ENCODE results near the gene AGBL4. TPM values are rescaled to one million over a fixed set of nuclear protein-coding genes. Genes with fewer than 3 reads are reported as not detected.

AGBL4 gene
- total RNA-seq, 6 experiments from 2014 or later = not detected

DNA sequence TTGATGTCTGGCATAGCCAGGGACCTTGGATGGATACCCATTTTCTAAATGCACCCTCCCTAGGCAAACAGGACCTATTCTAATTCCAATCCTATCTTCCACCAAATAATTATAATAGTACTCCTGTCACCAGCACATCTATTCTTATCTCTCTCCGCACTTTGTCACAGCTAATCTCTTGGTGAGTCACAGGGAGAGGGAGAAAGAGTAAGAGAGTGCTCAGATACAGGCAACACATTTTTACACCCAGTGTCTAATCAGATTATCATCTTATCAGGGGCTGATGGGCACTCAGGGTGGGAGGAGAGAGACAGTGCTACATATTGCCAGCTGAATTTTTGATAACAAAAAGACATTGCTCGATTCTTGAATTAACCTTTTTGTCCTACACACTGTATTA is 972.1 kb downstream of the AGBL4 start:
- DNase-seq = no peak
- no peaks in the 10 kb centered on the region; the same call in 1 of the 2 replicates for H3K27me3 Mint-ChIP-seq (ENCODE audit: insufficient read depth)
- no peaks in the 10 kb centered on the region for H3K4me1 Mint-ChIP-seq (ENCODE audit: low read depth)
- no peaks in the 10 kb centered on the region for H3K36me3 Mint-ChIP-seq (ENCODE audit: low read depth)
- no peak overlapping the region for H3K27ac Mint-ChIP-seq
- no peak overlapping the region for H3K4me3 Mint-ChIP-seq
- peaks cover 45% of the 10 kb centered on the region for H3K9me3 Mint-ChIP-seq
- TF ChIP-seq, protein P1, sequence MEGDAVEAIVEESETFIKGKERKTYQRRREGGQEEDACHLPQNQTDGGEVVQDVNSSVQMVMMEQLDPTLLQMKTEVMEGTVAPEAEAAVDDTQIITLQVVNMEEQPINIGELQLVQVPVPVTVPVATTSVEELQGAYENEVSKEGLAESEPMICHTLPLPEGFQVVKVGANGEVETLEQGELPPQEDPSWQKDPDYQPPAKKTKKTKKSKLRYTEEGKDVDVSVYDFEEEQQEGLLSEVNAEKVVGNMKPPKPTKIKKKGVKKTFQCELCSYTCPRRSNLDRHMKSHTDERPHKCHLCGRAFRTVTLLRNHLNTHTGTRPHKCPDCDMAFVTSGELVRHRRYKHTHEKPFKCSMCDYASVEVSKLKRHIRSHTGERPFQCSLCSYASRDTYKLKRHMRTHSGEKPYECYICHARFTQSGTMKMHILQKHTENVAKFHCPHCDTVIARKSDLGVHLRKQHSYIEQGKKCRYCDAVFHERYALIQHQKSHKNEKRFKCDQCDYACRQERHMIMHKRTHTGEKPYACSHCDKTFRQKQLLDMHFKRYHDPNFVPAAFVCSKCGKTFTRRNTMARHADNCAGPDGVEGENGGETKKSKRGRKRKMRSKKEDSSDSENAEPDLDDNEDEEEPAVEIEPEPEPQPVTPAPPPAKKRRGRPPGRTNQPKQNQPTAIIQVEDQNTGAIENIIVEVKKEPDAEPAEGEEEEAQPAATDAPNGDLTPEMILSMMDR (IDR thresholded peaks at IDR 0.05) = no peak

DNA sequence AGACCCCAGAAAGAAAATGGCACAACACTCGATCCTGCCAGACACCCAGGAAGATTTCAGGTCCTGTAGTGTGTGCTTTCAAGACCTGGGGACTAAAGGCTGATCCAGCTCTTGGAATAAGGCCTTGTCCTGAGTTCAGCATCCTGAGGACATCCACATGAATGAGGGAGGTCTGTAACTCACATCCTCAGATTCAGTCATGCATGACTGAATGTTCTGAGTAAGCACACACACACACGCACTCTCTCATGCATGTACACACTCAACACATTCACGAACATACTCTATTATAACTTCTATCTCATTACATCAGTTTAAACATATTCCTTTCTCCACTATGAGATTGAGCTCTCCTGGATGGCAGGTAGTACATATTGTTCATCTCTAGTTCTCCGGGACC is 973.7 kb downstream of the AGBL4 start:
- Mint-ChIP-seq H3K27ac (no peak overlapping the region), H3K4me3 (no peak overlapping the region), H3K36me3 (ENCODE audit: low read depth) (no peaks in the 10 kb centered on the region), H3K4me1 (ENCODE audit: low read depth) (no peaks in the 10 kb centered on the region), H3K9me3 (peaks cover 47% of the 10 kb centered on the region), H3K27me3 (ENCODE audit: insufficient read depth) (no peaks in the 10 kb centered on the region; the same call in 1 of the 2 replicates)
- DNase-seq = no peak
- TF ChIP-seq, protein P1 (IDR thresholded peaks at IDR 0.05) = no peak

DNA sequence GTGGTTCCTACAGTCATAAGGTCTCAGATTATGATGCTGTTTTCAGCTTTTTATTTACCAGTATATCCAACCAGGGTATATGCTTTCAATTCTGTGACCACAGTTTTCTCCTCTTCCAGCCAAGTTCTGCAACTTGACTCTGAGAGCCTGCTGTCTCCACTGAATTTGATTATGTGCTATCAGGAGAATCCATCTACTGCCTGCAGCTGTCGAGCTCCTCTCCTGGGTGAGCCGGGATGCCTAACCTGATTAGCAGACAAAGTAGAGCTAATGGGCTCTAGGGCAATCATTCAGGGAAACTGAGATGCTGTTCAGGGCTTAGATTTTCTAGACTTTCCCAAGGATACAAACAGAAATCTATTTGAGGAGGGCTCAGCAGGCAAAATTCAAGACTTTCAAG is 975.6 kb downstream of the AGBL4 start:
- no peaks in the 10 kb centered on the region for H3K4me1 Mint-ChIP-seq (ENCODE audit: low read depth)
- no peaks in the 10 kb centered on the region for H3K36me3 Mint-ChIP-seq (ENCODE audit: low read depth)
- TF ChIP-seq, protein P1 (IDR thresholded peaks at IDR 0.05) = no peak
- H3K27me3 Mint-ChIP-seq (ENCODE audit: insufficient read depth) = no peaks in the 10 kb centered on the region; the same call in 1 of the 2 replicates
- DNase-seq = no peak
- no peak overlapping the region for H3K27ac Mint-ChIP-seq
- H3K9me3 Mint-ChIP-seq = peaks cover 61% of the 10 kb centered on the region
- H3K4me3 Mint-ChIP-seq = no peak overlapping the region

DNA sequence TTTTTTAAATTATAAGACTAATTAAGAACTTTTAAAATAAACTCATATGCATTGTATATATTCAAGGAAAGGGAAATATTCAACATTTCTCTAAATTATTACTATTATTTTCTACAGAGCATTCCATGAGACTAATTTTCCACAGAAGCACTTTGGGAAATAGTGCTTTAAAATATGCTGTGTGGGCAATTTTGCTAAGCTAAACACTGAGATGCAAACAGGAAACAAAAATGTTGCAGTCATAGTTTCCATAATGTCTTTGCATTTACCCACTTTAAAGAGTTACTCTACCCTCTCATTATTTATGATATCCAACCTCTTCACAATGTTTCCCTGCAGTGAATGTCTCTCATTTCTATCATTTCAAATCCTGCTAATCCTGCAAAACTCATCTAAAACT is 977.4 kb downstream of the AGBL4 start:
- Mint-ChIP-seq H3K27me3 (ENCODE audit: insufficient read depth) (no peaks in the 10 kb centered on the region; the same call in 1 of the 2 replicates), H3K4me1 (ENCODE audit: low read depth) (no peaks in the 10 kb centered on the region), H3K9me3 (peaks cover 60% of the 10 kb centered on the region), H3K27ac (no peak overlapping the region), H3K4me3 (no peak overlapping the region), H3K36me3 (ENCODE audit: low read depth) (no peaks in the 10 kb centered on the region)
- no peak for DNase-seq
- TF ChIP-seq, protein P1 (IDR thresholded peaks at IDR 0.05) = no peak

DNA sequence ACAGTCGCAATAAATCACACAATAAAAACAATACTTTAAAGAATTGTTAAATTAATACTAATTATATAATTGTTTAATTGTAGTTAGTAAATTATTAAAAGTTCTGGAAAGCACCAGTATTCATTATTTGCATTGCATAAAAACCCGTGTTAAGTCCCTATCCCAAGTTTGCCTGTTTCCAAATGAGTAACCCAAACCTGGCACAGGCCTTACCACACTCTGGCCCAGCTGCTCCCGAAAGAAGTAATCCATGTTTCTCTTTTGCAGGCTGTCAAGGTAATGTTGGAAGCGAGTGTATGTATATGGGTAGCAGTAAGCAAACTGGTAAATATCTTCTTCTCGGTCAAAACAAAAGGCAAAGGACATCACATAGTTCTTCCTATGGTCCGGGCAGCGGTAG is 978.4 kb downstream of the AGBL4 start:
- Mint-ChIP-seq H3K27me3 (ENCODE audit: insufficient read depth) (no peaks in the 10 kb centered on the region; the same call in 1 of the 2 replicates), H3K27ac (no peak overlapping the region), H3K4me3 (no peak overlapping the region), H3K36me3 (ENCODE audit: low read depth) (no peaks in the 10 kb centered on the region), H3K4me1 (ENCODE audit: low read depth) (no peaks in the 10 kb centered on the region), H3K9me3 (peaks cover 54% of the 10 kb centered on the region)
- no peak for DNase-seq
- TF ChIP-seq, protein P1 (IDR thresholded peaks at IDR 0.05) = no peak

DNA sequence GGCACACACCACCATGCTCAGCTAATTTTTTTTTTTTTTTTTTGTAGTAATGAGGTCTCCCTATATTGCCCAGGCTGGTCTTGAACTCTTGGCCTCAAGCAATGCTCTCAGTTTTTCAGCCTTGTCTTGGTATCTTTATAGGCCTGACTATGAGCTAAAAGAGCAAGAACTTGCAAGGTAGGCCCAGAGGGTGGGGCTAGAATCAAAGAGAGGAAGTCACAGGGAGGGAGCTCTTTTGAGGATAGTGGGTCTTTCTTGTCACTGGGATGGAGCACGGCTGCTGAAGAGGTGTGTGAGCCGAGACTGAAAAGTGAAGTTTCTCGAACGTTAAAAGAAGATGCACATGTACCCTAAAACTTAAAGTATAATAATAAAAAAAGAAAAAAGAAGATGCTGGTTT is 987.1 kb downstream of the AGBL4 start:
- Mint-ChIP-seq H3K27ac (no peak overlapping the region), H3K4me3 (no peak overlapping the region), H3K36me3 (ENCODE audit: low read depth) (no peaks in the 10 kb centered on the region), H3K9me3 (peaks cover 51% of the 10 kb centered on the region), H3K4me1 (ENCODE audit: low read depth) (no peaks in the 10 kb centered on the region), H3K27me3 (ENCODE audit: insufficient read depth) (no peaks in the 10 kb centered on the region)
- DNase-seq = no peak
- TF ChIP-seq, protein P1 (IDR thresholded peaks at IDR 0.05) = no peak
